ENCODE data around the gene PRDM9.

GRCh38 chr5:23530571-23530970 is 23.2 kb downstream of the PRDM9 start:
- TF ChIP-seq CTCF (IDR thresholded peaks at IDR 0.05; ENCODE audit: extremely low read depth in 1 of 2, insufficient read depth in 1 of 2, low read depth in 1 of 2, low read length in 2 of 2) (no peak), POLR2A (IDR thresholded peaks at IDR 0.05; ENCODE audit: low read depth, low read length) (no peak), MAX (IDR thresholded peaks at IDR 0.05; ENCODE audit: insufficient read depth, insufficient read length) (no peak), MYC (IDR thresholded peaks at IDR 0.05; ENCODE audit: low read depth, low read length) (no peak)
